Vagina (tissue), 2 donors: ENCODE data around the gene ZMYM1.

ENCODE experiments used
- CTCF ChIP-seq, 3 experiments: fragments of 450-650 bp in 2 of 3; fragments of 200-600 bp in 1 of 3; sonication (generic) in 1 of 3; IDR thresholded peaks; one replicate each; pipeline ENCODE4 v1.5.1; 2017 to 2019; ENCODE audit warnings: antibody characterized with exemption in 3 of 3, mild to moderate bottlenecking in 2 of 3, moderate library complexity in 2 of 3
- POLR2AphosphoS5 ChIP-seq, 2 donors: sonication (generic); formaldehyde crosslinking; IDR thresholded peaks; one replicate each; pipeline ENCODE4 v1.9.0; 2017; ENCODE audit warnings: antibody characterized with exemption in 2 of 2, mild to moderate bottlenecking in 2 of 2, low read depth in 1 of 2; ENCODE audit not compliant: insufficient read depth in 1 of 2

- TF ChIP-seq CTCF (IDR thresholded peaks at IDR 0.05), result no peak
- TF ChIP-seq POLR2AphosphoS5 (IDR thresholded peaks at IDR 0.05; ENCODE audit: insufficient read depth in 1 of 2, low read depth in 1 of 2), result no peak
Measured at GRCh38 chr1:35036621-35037020, 42.6 kb upstream of the ZMYM1 start.
